Cardiac fibroblast (primary cell): ENCODE data around the gene THSD7B.
"Not testable (repeated sequence)": the region's sequence is repeated elsewhere in the genome, so short reads cannot be mapped to it uniquely, and the experiment has no call there.

Experiments
- DNase-seq, 2 donors: peaks; one replicate each; pipeline versions ENCODE4 v3.0.0 to v3.0.0-alpha.2; 2010; ENCODE audit warnings: low read depth in 2 of 2
- H3K4me3 ChIP-seq, 2 donors: replicated peaks in 1 of 2; 1 replicate in 1 of 2; 2 replicates in 1 of 2; pipeline ENCODE4 v1.5.1; 2011; ENCODE audit warnings: low read depth in 2 of 2, low read length in 2 of 2, mild to moderate bottlenecking in 2 of 2, moderate library complexity in 1 of 2
- CTCF ChIP-seq: IDR thresholded peaks from one replicate; pipeline ENCODE4 v1.5.1; 2011; ENCODE audit warnings: low read depth, mild to moderate bottlenecking, low read length, inconsistent platforms

The THSD7B gene

GRCh38 chr2:137291836-137292570, 526.7 kb downstream of the THSD7B start:
- H3K4me3 ChIP-seq: no peak overlapping the region
- no peak for TF ChIP-seq CTCF
- DNase-seq: no peak

- no peak overlapping the region for H3K4me3 ChIP-seq
- DNase-seq: no peak
- TF ChIP-seq CTCF: no peak
Measured at GRCh38 chr2:137298377-137298776, 533.0 kb downstream of the THSD7B start.

GRCh38 chr2:137300987-137301386, 535.6 kb downstream of the THSD7B start:
- DNase-seq: no peak
- H3K4me3 ChIP-seq: no peak overlapping the region
- no peak for TF ChIP-seq CTCF

GRCh38 chr2:137302957-137303356, 537.6 kb downstream of the THSD7B start:
- no peak overlapping the region for H3K4me3 ChIP-seq
- no peak for DNase-seq
- no peak for TF ChIP-seq CTCF

- no peak overlapping the region for H3K4me3 ChIP-seq
- DNase-seq: no peak
- TF ChIP-seq CTCF: no peak
Measured at GRCh38 chr2:137316075-137316474, 550.7 kb downstream of the THSD7B start.

GRCh38 chr2:137321566-137321965, 556.2 kb downstream of the THSD7B start:
- no peak overlapping the region for H3K4me3 ChIP-seq
- no peak for DNase-seq
- TF ChIP-seq CTCF: no peak

- not testable (repeated sequence) for DNase-seq, H3K4me3 ChIP-seq
Measured at GRCh38 chr2:137331562-137331961, 566.2 kb downstream of the THSD7B start.
